Measurements from ENCODE around the gene ANKS3. TPM values are rescaled to one million over a fixed set of nuclear protein-coding genes. Genes with fewer than 3 reads are reported as not detected.

The ANKS3 gene
- total RNA-seq, 4 donors from 2014 or later = 10.4 to 28.8 (median 17.4) TPM

DNA sequence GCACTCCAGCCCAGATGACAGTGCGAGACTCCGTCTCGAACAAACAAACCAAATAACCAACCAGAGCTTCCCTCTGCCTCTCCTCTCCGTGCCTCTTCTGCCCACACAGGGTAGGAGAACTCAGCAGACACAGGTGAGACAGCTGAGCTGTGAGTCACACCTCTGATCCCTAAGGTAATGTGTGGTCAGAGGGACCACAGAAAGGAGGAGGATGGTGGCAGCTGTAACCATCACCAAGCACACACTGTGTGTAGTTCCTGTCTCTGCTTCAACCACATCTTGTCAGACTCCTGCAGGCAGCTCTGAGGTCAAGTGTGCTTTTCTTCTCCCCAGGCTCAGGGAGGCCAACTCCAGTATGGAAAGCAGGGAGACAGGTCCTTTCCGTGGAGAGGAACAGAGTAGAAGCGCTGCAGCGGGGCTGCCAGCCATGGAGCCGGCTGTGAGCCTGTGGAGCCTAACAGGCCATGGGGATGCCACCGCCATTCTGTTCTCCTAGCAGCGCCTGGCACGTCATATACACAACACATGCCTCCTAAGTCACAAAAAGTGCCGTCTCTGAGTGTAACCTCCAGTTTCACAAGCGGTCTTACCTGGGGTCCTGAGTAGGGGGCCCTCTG is 33.6 kb downstream of the ANKS3 start:
- WGBS, 2 donors = 91 to 96% methylated on average over 13 of the region's 13 CpGs
- no peak overlapping the region for H3K4me3 ChIP-seq (ENCODE audit: low read depth, poor library complexity, severe bottlenecking)
- TF ChIP-seq POLR2A (IDR thresholded peaks at IDR 0.05) = no peak
- TF ChIP-seq, protein P1, sequence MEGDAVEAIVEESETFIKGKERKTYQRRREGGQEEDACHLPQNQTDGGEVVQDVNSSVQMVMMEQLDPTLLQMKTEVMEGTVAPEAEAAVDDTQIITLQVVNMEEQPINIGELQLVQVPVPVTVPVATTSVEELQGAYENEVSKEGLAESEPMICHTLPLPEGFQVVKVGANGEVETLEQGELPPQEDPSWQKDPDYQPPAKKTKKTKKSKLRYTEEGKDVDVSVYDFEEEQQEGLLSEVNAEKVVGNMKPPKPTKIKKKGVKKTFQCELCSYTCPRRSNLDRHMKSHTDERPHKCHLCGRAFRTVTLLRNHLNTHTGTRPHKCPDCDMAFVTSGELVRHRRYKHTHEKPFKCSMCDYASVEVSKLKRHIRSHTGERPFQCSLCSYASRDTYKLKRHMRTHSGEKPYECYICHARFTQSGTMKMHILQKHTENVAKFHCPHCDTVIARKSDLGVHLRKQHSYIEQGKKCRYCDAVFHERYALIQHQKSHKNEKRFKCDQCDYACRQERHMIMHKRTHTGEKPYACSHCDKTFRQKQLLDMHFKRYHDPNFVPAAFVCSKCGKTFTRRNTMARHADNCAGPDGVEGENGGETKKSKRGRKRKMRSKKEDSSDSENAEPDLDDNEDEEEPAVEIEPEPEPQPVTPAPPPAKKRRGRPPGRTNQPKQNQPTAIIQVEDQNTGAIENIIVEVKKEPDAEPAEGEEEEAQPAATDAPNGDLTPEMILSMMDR (IDR thresholded peaks at IDR 0.05) = no peak
- DNase-seq (ENCODE audit: low spot score in 2 of 2) = no peak
- intact Hi-C loops (cut with DNase I; ENCODE audit: low total_unique reads) = no loop called here

DNA sequence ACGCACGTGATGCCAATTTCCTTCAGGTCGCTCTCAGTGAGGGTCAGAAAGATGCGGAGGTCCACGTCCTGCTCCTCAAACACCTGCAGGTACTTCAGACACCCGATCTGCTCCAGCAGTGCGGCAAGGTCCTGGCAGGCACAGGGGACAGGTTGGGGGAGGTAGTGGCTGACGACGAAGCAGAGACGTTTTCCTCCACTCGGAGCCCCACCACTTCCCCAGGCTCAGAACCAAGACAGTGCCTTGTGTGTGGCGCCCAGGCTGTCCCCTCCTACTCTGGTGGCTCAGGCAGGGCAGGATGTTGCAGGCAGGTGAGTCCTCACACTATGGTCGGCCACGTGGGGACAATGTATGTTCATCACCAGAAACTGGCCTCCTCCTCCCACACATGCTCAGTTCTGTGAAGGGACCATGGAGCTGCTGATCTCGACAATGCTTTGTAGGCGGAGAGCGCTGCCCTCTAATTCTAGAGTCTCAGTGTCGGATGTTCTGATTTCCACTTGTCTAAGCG is 35.0 kb downstream of the ANKS3 start:
- no peak for DNase-seq (ENCODE audit: low spot score in 2 of 2)
- no peak overlapping the region for H3K4me3 ChIP-seq (ENCODE audit: low read depth, poor library complexity, severe bottlenecking)
- 91 to 94% methylated on average over 17 to 19 of the region's 19 CpGs for WGBS, 2 donors
- TF ChIP-seq, protein P1 (IDR thresholded peaks at IDR 0.05) = no peak
- no peak for TF ChIP-seq POLR2A (IDR thresholded peaks at IDR 0.05)
- intact Hi-C loops (cut with DNase I; ENCODE audit: low total_unique reads) = no loop called here

DNA sequence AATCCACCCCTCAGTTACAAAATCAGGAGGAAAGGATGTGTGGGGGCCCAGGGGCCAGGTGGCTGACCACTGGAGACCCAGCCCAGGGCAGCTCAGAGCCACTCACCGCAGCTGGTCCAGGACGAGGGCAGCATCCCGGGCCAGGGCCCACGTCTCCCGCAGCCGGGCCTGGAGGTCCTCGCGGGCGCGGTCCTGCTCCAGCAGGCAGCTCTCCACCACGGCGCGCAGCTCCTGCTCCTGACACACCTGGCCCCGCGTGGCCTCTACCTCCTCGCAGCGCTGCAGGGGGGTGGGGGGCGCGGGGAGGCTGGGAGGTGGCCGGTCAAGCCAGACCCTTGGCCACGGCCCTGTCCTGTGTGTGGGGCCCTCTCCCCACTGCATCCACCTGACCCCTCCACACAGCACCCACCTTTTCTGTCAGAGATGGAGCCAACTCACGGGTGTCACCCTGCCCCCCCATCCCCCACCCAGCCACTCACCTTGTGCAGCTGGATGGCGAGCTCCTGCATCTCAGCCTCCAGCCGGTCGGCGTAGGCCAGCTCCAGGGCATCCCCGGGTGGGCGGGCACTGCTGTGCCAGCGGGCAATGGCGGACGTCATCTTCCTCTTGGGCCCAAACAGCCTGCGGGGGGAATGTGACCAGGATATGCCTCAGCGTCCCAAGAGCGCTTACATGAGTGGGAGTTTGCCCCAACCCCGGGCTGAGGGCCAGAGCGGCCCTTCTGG is 35.6 kb downstream of the ANKS3 start:
- no peak for TF ChIP-seq POLR2A (IDR thresholded peaks at IDR 0.05)
- TF ChIP-seq, protein P1 (IDR thresholded peaks at IDR 0.05) = no peak
- WGBS, 2 donors = 91 to 94% methylated on average over 13 to 33 of the region's 36 CpGs
- no peak overlapping the region for H3K4me3 ChIP-seq (ENCODE audit: low read depth, poor library complexity, severe bottlenecking)
- intact Hi-C loops (cut with DNase I; ENCODE audit: low total_unique reads) = no loop called here
- peak in 1 of 2 donors; percentile 84 for DNase-seq (ENCODE audit: low spot score in 2 of 2)

DNA sequence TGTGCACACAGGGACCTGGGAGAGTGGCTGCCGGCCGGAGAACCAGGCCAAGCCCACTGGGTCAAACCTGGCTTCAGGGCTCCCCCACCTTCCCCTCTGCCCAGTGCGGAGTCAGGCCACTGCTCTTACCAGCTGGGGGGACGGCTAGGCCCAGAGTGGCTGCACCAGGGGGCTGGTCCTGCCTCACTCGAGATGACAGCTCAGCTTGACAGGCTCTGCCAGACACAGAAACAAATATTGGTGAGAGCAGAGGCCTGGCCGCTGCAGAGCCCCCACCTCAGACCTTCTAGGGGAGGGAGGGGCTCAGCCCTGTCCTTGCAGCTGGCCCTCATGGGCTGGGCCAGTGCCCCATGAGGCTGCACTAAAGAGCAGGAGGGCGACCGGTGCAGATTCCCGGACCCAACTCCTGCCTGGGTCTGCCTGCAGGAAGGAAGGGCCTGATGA is 36.2 kb downstream of the ANKS3 start:
- H3K4me3 ChIP-seq (ENCODE audit: low read depth, poor library complexity, severe bottlenecking) = no peak overlapping the region
- DNase-seq (ENCODE audit: low spot score in 2 of 2) = no peak
- intact Hi-C loops (cut with DNase I; ENCODE audit: low total_unique reads) = no loop called here
- TF ChIP-seq, protein P1 (IDR thresholded peaks at IDR 0.05) = no peak
- TF ChIP-seq POLR2A (IDR thresholded peaks at IDR 0.05) = no peak
- 90 to 93% methylated on average over 8 to 9 of the region's 9 CpGs for WGBS, 2 donors

DNA sequence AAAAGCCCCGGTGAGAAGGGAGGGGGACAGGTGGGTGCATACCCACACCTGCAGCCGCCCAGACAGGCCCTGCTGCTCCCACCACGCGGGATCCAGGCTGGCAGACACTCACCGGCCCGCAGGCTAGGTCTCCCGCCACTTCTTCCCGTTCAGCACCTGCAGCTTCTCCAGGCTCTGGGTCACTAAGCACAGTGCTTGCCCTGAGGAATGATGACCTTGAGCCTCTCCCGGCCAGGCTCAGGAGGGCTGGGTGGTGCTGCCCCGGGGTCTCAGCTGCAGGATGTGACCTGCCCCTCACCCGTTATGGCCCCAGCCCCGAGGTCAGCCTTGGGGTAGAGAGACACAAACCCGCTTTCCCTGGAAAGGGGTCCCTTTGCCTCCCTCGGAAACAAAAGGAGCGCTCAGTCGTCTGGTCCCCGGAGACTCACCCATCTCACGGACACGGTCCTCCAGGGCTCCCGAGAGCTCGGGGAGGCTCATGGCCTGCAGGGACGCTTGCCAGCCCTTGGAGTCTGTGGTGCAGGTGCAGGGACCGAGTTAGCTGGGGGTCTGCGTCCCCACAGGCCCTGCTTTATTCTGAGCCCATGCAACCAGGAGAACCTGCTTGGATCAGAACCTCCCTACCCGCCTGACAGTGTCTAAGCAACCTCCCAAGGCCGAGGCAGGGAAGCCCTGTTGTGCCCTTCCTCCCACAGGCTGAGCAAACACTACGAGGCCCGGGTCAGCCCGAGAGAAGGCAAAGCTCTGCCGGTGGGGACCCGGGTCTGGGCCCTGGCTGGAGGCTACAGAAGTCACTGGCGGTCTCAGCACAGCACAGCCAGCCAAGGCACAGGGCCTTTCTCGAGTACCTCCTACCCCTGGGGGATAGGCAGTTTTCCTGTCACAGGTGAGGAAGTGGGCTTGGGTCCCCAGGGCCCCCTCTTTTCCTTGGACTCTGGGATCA is 36.9 kb downstream of the ANKS3 start:
- intact Hi-C loops (cut with DNase I; ENCODE audit: low total_unique reads) = no loop called here
- DNase-seq (ENCODE audit: low spot score in 2 of 2) = peak in 1 of 2 donors; percentile 84
- no peak for TF ChIP-seq POLR2A (IDR thresholded peaks at IDR 0.05)
- TF ChIP-seq, protein P1 (IDR thresholded peaks at IDR 0.05) = no peak
- no peak overlapping the region for H3K4me3 ChIP-seq (ENCODE audit: low read depth, poor library complexity, severe bottlenecking)
- 82 to 84% methylated on average over 27 to 31 of the region's 33 CpGs for WGBS, 2 donors
